ENCODE data around the gene VAV2. TPM values are rescaled to one million over a fixed set of nuclear protein-coding genes. Genes with fewer than 3 reads are reported as not detected.

The VAV2 gene
- total RNA-seq, 1 experiment from 2014 or later, result 9.7 TPM

DNA sequence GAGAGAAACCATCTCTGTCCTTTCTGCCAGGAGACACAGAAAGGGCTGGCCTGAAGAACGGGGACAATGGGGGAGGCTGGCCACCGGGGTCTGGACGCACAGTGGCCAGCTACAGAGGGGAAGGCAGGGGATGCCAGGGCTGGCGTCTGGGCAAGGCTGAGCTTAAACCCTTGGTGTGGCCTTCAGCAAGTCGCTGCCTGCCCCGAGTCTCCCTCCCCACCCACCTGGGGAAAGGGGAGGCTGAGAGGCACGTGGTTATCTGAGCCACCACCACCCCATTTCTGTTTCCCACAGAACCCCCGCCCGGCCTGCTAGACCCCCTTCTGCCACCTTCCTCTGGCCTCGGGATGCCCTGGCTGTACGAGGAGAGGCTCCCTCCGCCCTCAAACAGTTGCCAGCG, 115.3 kb downstream of the VAV2 start:
- ATAC-seq (no peak), DNase-seq (no peak)
- Histone ChIP-seq H2AFZ (ENCODE audit: low read length) (no peak overlapping the region), H3K36me3 (ENCODE audit: low read depth, low read length) (no peaks in the 10 kb centered on the region), H3K9me2 (replicated peaks; ENCODE audit: low read length) (no peaks in the 10 kb centered on the region), H3K4me1 (ENCODE audit: insufficient read depth, low read length) (peaks cover 25% of the 10 kb centered on the region), H3K4me3 (ENCODE audit: low read length) (no peak overlapping the region), H4K20me1 (ENCODE audit: low read length) (no peaks in the 10 kb centered on the region), H3F3A (ENCODE audit: low read length, unreplicated experiment) (peaks cover 6% of the 10 kb centered on the region), H3K79me2 (ENCODE audit: low read length) (peaks cover 32% of the 10 kb centered on the region), H3K27me3 (ENCODE audit: low read length) (no peaks in the 10 kb centered on the region), H3K9me3 (ENCODE audit: low read length) (no peaks in the 10 kb centered on the region), H3K9ac (ENCODE audit: low read length) (no peak overlapping the region), H3K27ac (ENCODE audit: low read length) (no peak overlapping the region), H3K4me2 (ENCODE audit: low read length) (no peak overlapping the region)
- TF ChIP-seq EZH2phosphoT487 (IDR thresholded peaks at IDR 0.05; ENCODE audit: borderline replicate concordance, low read length) (no peak), EZH2 (IDR thresholded peaks at IDR 0.05; ENCODE audit: low read length, unreplicated experiment) (no peak)
- TF ChIP-seq, protein P1, sequence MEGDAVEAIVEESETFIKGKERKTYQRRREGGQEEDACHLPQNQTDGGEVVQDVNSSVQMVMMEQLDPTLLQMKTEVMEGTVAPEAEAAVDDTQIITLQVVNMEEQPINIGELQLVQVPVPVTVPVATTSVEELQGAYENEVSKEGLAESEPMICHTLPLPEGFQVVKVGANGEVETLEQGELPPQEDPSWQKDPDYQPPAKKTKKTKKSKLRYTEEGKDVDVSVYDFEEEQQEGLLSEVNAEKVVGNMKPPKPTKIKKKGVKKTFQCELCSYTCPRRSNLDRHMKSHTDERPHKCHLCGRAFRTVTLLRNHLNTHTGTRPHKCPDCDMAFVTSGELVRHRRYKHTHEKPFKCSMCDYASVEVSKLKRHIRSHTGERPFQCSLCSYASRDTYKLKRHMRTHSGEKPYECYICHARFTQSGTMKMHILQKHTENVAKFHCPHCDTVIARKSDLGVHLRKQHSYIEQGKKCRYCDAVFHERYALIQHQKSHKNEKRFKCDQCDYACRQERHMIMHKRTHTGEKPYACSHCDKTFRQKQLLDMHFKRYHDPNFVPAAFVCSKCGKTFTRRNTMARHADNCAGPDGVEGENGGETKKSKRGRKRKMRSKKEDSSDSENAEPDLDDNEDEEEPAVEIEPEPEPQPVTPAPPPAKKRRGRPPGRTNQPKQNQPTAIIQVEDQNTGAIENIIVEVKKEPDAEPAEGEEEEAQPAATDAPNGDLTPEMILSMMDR (conservative IDR thresholded peaks at IDR 0.05; ENCODE audit: low read depth, low read length), result no peak
- ChIA-PET POLR2A (ENCODE audit: unreplicated experiment) (no interaction called here), CTCF (no interaction called here)
- intact Hi-C loops (cut with micrococcal nuclease), result no loop called here
- BruUV-seq (replicated peaks), result no TSS peak

DNA sequence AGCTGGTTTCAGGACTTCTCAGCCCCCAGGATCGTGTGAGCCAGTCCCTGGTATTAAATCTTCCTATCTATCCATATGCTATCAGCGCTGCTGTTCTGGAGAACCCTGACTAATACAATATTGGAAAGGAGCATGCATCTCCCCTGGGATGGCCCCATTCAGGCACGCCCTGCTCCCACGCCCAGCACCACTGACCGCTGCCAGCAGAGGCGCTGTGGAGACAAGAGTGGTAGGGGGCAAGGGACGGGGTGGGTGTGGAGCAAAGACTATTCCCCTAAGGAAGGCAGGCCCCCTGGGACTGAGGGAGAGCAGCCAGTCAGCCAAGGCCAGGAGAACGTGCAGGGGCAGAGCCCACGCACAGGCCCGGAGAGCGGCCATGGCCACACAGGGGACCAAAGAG, 116.0 kb downstream of the VAV2 start:
- Histone ChIP-seq H3K4me1 (ENCODE audit: insufficient read depth, low read length) (peaks cover 25% of the 10 kb centered on the region), H2AFZ (ENCODE audit: low read length) (no peak overlapping the region), H3K9me3 (ENCODE audit: low read length) (no peaks in the 10 kb centered on the region), H3K4me2 (ENCODE audit: low read length) (no peak overlapping the region), H3F3A (ENCODE audit: low read length, unreplicated experiment) (peaks cover 6% of the 10 kb centered on the region), H3K4me3 (ENCODE audit: low read length) (no peak overlapping the region), H3K79me2 (ENCODE audit: low read length) (peaks cover 36% of the 10 kb centered on the region), H4K20me1 (ENCODE audit: low read length) (no peaks in the 10 kb centered on the region), H3K9me2 (replicated peaks; ENCODE audit: low read length) (no peaks in the 10 kb centered on the region), H3K27me3 (ENCODE audit: low read length) (no peaks in the 10 kb centered on the region), H3K36me3 (ENCODE audit: low read depth, low read length) (no peaks in the 10 kb centered on the region), H3K9ac (ENCODE audit: low read length) (no peak overlapping the region), H3K27ac (ENCODE audit: low read length) (no peak overlapping the region)
- intact Hi-C loops (cut with micrococcal nuclease), result no loop called here
- TF ChIP-seq EZH2phosphoT487 (IDR thresholded peaks at IDR 0.05; ENCODE audit: borderline replicate concordance, low read length), result no peak
- TF ChIP-seq, protein P1 (conservative IDR thresholded peaks at IDR 0.05; ENCODE audit: low read depth, low read length), result peak; percentile 28
- no peak for TF ChIP-seq EZH2 (IDR thresholded peaks at IDR 0.05; ENCODE audit: low read length, unreplicated experiment)
- CTCF ChIA-PET, result no interaction called here
- ATAC-seq (no peak), DNase-seq (no peak)
- no TSS peak for BruUV-seq (replicated peaks)
- POLR2A ChIA-PET (ENCODE audit: unreplicated experiment), result interaction anchor here (0.5 kb wide), 1 partner anchor 149 kb away, joined by 5 read pairs; no protein-coding TSS in a partner anchor

GRCh38 chr9:133875131-133875530, 117.0 kb downstream of the VAV2 start:
- no peak overlapping the region for H2AFZ ChIP-seq (ENCODE audit: low read length)

More at GRCh38 chr9:133875131-133875530, 117.0 kb downstream of the VAV2 start:
- Histone ChIP-seq H3K4me3 (ENCODE audit: low read length) (no peak overlapping the region), H3K27ac (ENCODE audit: low read length) (peak overlapping the region; percentile 100), H4K20me1 (ENCODE audit: low read length) (no peaks in the 10 kb centered on the region), H3K9ac (ENCODE audit: low read length) (peak overlapping the region; percentile 85), H3K9me3 (ENCODE audit: low read length) (no peaks in the 10 kb centered on the region), H3K36me3 (ENCODE audit: low read depth, low read length) (no peaks in the 10 kb centered on the region), H3K27me3 (ENCODE audit: low read length) (no peaks in the 10 kb centered on the region), H3K4me2 (ENCODE audit: low read length) (peak overlapping the region; percentile 83), H3F3A (ENCODE audit: low read length, unreplicated experiment) (peaks cover 6% of the 10 kb centered on the region), H3K9me2 (replicated peaks; ENCODE audit: low read length) (no peaks in the 10 kb centered on the region), H3K4me1 (ENCODE audit: insufficient read depth, low read length) (peaks cover 25% of the 10 kb centered on the region), H3K79me2 (ENCODE audit: low read length) (peaks cover 38% of the 10 kb centered on the region)
- POLR2A ChIA-PET (ENCODE audit: unreplicated experiment), result no interaction called here
- intact Hi-C loops (cut with micrococcal nuclease), result loop anchor here (2.0 kb wide), 1 partner anchor 118 kb away; the partner anchor contains the start of gene VAV2
- no peak for DNase-seq
- TF ChIP-seq EZH2 (IDR thresholded peaks at IDR 0.05; ENCODE audit: low read length, unreplicated experiment), result no peak
- no peak for TF ChIP-seq EZH2phosphoT487 (IDR thresholded peaks at IDR 0.05; ENCODE audit: borderline replicate concordance, low read length)
- TF ChIP-seq, protein P1 (conservative IDR thresholded peaks at IDR 0.05; ENCODE audit: low read depth, low read length), result no peak
- no peak for ATAC-seq
- CTCF ChIA-PET, result no interaction called here
- BruUV-seq (replicated peaks), result no TSS peak
